ENCODE measurements around the gene PTPRK.
"Not testable (repeated sequence)": the region's sequence is repeated elsewhere in the genome, so short reads cannot be mapped to it uniquely, and the experiment has no call there.

Gene PTPRK

GRCh38 chr6:127980996-127981395 is 539.4 kb downstream of the PTPRK start:
- no peak for DNase-seq (ENCODE audit: insufficient read length, low spot score)
- FAIRE-seq = no peak

DNA sequence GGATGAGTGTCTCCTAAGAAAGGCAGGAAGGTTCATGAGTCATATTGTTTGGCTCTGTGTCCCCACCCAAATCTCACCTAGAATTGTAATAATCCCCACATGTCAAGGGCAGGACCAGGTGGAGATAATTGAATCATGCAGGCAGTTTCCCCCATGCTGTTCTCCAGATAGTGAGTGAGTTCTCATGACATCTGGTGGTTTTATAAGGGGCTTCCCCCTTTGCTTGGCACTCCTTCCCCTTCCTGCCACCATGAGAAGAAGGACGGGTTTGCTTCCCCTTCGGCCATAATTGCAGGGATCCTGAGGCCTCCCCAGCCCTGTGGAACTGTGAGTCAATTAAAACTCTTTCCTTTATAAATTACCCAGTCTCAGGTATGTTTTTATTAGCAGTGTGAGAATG is 542.2 kb downstream of the PTPRK start:
- not testable (repeated sequence) for FAIRE-seq; DNase-seq (ENCODE audit: insufficient read length, low spot score)

- DNase-seq (ENCODE audit: insufficient read length, low spot score) = no peak
- FAIRE-seq = no peak
Measured at GRCh38 chr6:127976796-127977195, 543.6 kb downstream of the PTPRK start.

- DNase-seq (ENCODE audit: insufficient read length, low spot score) (no peak), FAIRE-seq (no peak)
Measured at GRCh38 chr6:127976111-127976510, 544.3 kb downstream of the PTPRK start.

GRCh38 chr6:127972815-127973214 is 547.6 kb downstream of the PTPRK start:
- FAIRE-seq = no peak
- DNase-seq (ENCODE audit: insufficient read length, low spot score) = no peak

- no peak for DNase-seq (ENCODE audit: insufficient read length, low spot score)
- peak; percentile 71 for FAIRE-seq
Measured at GRCh38 chr6:127971945-127972391, 548.4 kb downstream of the PTPRK start.

DNA sequence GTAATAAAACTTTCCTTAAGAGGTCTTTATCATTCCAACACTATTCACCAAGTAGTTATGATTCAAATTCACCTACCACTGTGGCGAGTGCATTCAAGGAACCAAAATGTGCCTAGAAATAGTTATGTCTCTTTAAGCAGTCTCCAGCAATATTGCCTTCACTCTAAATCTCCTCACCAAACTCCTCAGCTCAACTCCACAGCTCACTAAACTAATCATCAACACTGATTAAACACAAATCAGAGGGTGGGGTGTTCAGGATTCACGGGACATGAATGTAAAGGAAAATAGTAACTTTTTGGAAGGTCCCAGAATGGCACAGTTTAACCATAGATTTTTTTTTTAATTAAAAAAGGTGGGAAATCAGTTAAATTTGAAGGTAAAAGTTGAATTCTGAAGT is 549.0 kb downstream of the PTPRK start:
- FAIRE-seq (no peak), DNase-seq (ENCODE audit: insufficient read length, low spot score) (no peak)

- FAIRE-seq = no peak
- no peak for DNase-seq (ENCODE audit: insufficient read length, low spot score)
Measured at GRCh38 chr6:127969701-127970100, 550.7 kb downstream of the PTPRK start.

DNA sequence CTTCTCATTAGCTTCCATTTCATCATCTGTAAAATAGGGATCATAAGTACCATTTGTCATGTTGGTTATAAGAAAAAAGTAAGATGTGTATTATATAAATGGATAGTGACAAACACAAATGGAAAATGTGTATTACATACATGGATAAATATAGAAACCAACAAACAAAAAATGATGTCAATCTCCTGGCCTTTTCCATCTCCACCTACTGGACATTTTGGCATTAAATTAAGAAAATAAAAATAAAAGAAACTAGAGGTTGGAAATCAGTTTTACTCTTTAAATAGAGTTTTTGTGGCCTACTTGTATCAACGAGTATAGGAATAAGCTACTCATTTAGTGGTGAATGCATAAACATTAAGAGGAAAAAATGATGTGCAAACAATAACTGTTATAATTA is 552.0 kb downstream of the PTPRK start:
- no peak for DNase-seq (ENCODE audit: insufficient read length, low spot score)
- FAIRE-seq = no peak

GRCh38 chr6:127967708-127968107 is 552.7 kb downstream of the PTPRK start:
- no peak for FAIRE-seq
- DNase-seq (ENCODE audit: insufficient read length, low spot score) = no peak

DNA sequence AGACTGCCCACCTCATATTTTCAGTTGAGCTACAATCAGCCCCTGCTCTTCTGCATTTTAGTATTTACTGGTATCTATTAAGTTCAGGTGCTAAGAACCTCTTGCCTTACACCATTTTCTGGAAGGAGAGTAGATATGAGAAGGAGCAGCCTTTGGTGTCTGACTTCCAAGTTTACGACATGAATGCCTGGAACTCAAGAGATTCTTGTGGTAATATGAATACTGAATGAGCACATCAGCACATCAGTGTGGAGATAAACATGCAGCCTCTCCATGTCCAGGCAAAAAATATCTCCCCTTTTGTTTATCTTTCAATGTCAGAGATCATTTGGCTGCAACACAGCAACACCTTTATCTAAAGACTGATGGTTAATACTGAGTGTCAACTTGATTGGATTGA is 553.8 kb downstream of the PTPRK start:
- FAIRE-seq (no peak), DNase-seq (ENCODE audit: insufficient read length, low spot score) (no peak)

- no peak for FAIRE-seq
- no peak for DNase-seq (ENCODE audit: insufficient read length, low spot score)
Measured at GRCh38 chr6:127963495-127963894, 556.9 kb downstream of the PTPRK start.

- DNase-seq (ENCODE audit: insufficient read length, low spot score) = no peak
- no peak for FAIRE-seq
Measured at GRCh38 chr6:127959869-127960268, 560.5 kb downstream of the PTPRK start.

DNA sequence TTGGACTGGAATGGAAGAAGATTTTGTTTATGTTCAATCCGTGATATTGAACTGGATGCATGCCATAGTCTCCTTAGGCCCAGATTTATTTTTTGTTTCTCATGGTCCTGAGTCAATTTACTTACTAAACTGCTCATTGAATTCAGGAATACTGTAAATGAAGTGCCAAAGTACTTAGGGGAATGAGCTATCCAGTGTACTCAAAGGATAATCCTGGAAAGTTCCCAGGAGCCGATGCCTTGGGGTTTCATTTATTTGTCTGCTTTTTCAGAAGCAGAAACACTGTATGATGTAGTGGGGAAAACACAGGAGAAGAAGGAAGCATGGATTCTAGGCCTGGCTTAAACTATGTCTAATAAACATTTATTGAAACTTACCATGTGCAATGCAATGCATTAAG is 563.4 kb downstream of the PTPRK start:
- no peak for FAIRE-seq

GRCh38 chr6:127956260-127956888 is 564.0 kb downstream of the PTPRK start:
- no peak for DNase-seq (ENCODE audit: insufficient read length, low spot score)
- no peak for FAIRE-seq

More for the DNA sequence above, 563.4 kb downstream of the PTPRK start:
- no peak for DNase-seq (ENCODE audit: insufficient read length, low spot score)

GRCh38 chr6:127954082-127954481 is 566.3 kb downstream of the PTPRK start:
- DNase-seq (ENCODE audit: insufficient read length, low spot score) = no peak
- no peak for FAIRE-seq

DNA sequence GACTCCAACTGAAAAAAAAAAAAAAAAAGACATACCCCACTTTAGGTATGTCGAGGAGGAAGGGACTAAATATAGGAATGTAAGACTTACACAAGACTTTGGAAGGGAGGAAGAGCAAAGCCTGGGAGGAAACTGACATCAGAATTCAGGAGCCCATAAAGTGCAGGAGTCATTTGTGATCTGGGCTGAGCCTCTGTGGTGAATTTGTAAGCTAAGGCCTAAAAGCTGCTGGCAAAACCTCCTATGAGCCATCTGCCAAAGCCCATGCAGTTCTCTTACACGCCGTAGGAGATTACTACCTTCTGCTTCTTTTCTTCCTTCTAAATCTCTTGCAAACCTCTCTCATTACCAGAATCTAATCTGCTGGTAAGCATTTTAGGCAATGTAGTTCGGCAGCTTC is 567.6 kb downstream of the PTPRK start:
- FAIRE-seq = no peak
- DNase-seq (ENCODE audit: insufficient read length, low spot score) = no peak

- no peak for DNase-seq (ENCODE audit: insufficient read length, low spot score)
- FAIRE-seq = no peak
Measured at GRCh38 chr6:127952176-127952575, 568.2 kb downstream of the PTPRK start.

DNA sequence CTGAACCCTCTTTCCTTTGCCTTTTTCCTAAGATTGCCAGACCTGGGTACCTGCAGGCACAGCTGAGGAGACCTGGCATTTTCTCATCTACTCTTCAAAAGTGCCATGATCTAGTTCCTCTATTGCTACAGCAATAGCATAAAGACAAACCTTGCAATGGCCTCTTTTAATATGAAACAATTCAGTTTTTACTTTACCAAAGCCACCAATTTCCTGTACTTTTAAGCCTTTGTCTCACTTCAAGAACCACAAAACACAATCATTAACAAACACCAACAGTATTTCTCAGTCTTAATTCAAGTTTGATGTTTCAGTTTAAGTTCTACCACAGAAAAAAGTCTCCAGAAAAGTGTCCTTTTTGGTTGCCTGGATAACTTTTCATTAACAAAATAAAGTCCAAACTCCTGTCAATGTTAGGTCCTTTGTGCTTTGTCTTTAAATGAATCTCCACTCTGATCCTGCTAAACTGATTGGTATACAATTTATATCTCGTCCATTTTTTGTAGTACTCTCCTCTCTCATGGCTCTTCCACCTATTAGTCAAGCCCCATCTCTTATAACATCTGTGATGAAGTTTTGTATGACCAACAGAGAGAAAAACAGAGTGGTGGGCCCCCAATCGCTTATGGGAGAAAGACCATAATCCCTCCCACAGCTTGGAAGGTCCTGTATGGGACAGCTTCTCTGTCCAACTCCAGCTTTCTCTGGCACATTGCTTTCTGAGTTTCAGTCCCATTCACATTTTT is 569.1 kb downstream of the PTPRK start:
- peak; percentile 92 for FAIRE-seq
- peak; percentile 19 for DNase-seq (ENCODE audit: insufficient read length, low spot score)

GRCh38 chr6:127950566-127951145 is 569.7 kb downstream of the PTPRK start:
- FAIRE-seq (peak; percentile 74), DNase-seq (ENCODE audit: insufficient read length, low spot score) (peak; percentile 5)

GRCh38 chr6:127949251-127949650 is 571.1 kb downstream of the PTPRK start:
- DNase-seq (ENCODE audit: insufficient read length, low spot score) = no peak

GRCh38 chr6:127946388-127946787 is 574.0 kb downstream of the PTPRK start:
- DNase-seq (ENCODE audit: insufficient read length, low spot score) (no peak), FAIRE-seq (no peak)

More at GRCh38 chr6:127949251-127949650, 571.1 kb downstream of the PTPRK start:
- FAIRE-seq = peak; percentile 64

Measured in GM19239 (cell line).